ENCODE results near the gene FZR1.

The FZR1 gene

GRCh38 chr19:3475449-3475848, 30.7 kb upstream of the FZR1 start:
- no peak overlapping the region for H3K4me2 ChIP-seq (ENCODE audit: low read depth, low read length, poor library complexity, severe bottlenecking)
- no peak overlapping the region for H3K27ac ChIP-seq (ENCODE audit: low read depth, low read length)
- no peak for TF ChIP-seq EZH2phosphoT487 (conservative IDR thresholded peaks at IDR 0.05; ENCODE audit: low read length)
- no peak for TF ChIP-seq CTCF (IDR thresholded peaks at IDR 0.05; ENCODE audit: insufficient read depth, low read length, poor library complexity, severe bottlenecking)
- no peaks in the 10 kb centered on the region for H3K36me3 ChIP-seq (ENCODE audit: low read length)
- H3K9me3 ChIP-seq (ENCODE audit: insufficient read depth, low read length): no peaks in the 10 kb centered on the region
- no peak overlapping the region for H3K9ac ChIP-seq (ENCODE audit: low read length)
- 0 out of 2 replicates have a peak, but pooled peaks cover under 1% of the 10 kb centered on the region for H3F3A ChIP-seq (ENCODE audit: insufficient read depth)
- no peaks in the 10 kb centered on the region for H3K9me2 ChIP-seq (replicated peaks; ENCODE audit: insufficient read depth, low read length)
- no peak overlapping the region for H3K4me3 ChIP-seq (ENCODE audit: insufficient read depth, low read length, poor library complexity, severe bottlenecking)
- H3K79me2 ChIP-seq (ENCODE audit: insufficient read depth, low read length): no peaks in the 10 kb centered on the region
- H4K20me1 ChIP-seq (ENCODE audit: low read depth, low read length): no peaks in the 10 kb centered on the region
- H3K27me3 ChIP-seq (ENCODE audit: low read length): no peaks in the 10 kb centered on the region
- no peak overlapping the region for H2AFZ ChIP-seq (ENCODE audit: low read depth, low read length, severe bottlenecking)

GRCh38 chr19:3476830-3477229, 29.3 kb upstream of the FZR1 start:
- TF ChIP-seq EZH2phosphoT487 (conservative IDR thresholded peaks at IDR 0.05; ENCODE audit: low read length): no peak
- TF ChIP-seq CTCF (IDR thresholded peaks at IDR 0.05; ENCODE audit: insufficient read depth, low read length, poor library complexity, severe bottlenecking): no peak
- H3K9me2 ChIP-seq (replicated peaks; ENCODE audit: insufficient read depth, low read length): no peaks in the 10 kb centered on the region
- no peaks in the 10 kb centered on the region for H3K27me3 ChIP-seq (ENCODE audit: low read length)
- H2AFZ ChIP-seq (ENCODE audit: low read depth, low read length, severe bottlenecking): no peak overlapping the region
- peaks cover 12% of the 10 kb centered on the region for H3F3A ChIP-seq (ENCODE audit: insufficient read depth)
- no peak overlapping the region for H3K9ac ChIP-seq (ENCODE audit: low read length)
- no peak overlapping the region for H3K4me3 ChIP-seq (ENCODE audit: insufficient read depth, low read length, poor library complexity, severe bottlenecking)
- H3K4me2 ChIP-seq (ENCODE audit: low read depth, low read length, poor library complexity, severe bottlenecking): no peak overlapping the region
- H3K27ac ChIP-seq (ENCODE audit: low read depth, low read length): no peak overlapping the region
- H4K20me1 ChIP-seq (ENCODE audit: low read depth, low read length): no peaks in the 10 kb centered on the region
- no peaks in the 10 kb centered on the region for H3K36me3 ChIP-seq (ENCODE audit: low read length)
- no peaks in the 10 kb centered on the region for H3K79me2 ChIP-seq (ENCODE audit: insufficient read depth, low read length)
- no peaks in the 10 kb centered on the region for H3K9me3 ChIP-seq (ENCODE audit: insufficient read depth, low read length)

GRCh38 chr19:3477506-3477905, 28.6 kb upstream of the FZR1 start:
- Histone ChIP-seq H3K9ac (ENCODE audit: low read length) (no peak overlapping the region), H3K9me2 (replicated peaks; ENCODE audit: insufficient read depth, low read length) (no peaks in the 10 kb centered on the region), H3K36me3 (ENCODE audit: low read length) (no peaks in the 10 kb centered on the region), H3K27me3 (ENCODE audit: low read length) (no peaks in the 10 kb centered on the region), H3K4me3 (ENCODE audit: insufficient read depth, low read length, poor library complexity, severe bottlenecking) (no peak overlapping the region), H3K79me2 (ENCODE audit: insufficient read depth, low read length) (no peaks in the 10 kb centered on the region), H3K4me2 (ENCODE audit: low read depth, low read length, poor library complexity, severe bottlenecking) (no peak overlapping the region), H3F3A (ENCODE audit: insufficient read depth) (peaks cover 12% of the 10 kb centered on the region), H3K27ac (ENCODE audit: low read depth, low read length) (no peak overlapping the region), H2AFZ (ENCODE audit: low read depth, low read length, severe bottlenecking) (no peak overlapping the region), H3K9me3 (ENCODE audit: insufficient read depth, low read length) (no peaks in the 10 kb centered on the region), H4K20me1 (ENCODE audit: low read depth, low read length) (no peaks in the 10 kb centered on the region)
- no peak for TF ChIP-seq EZH2phosphoT487 (conservative IDR thresholded peaks at IDR 0.05; ENCODE audit: low read length)
- no peak for TF ChIP-seq CTCF (IDR thresholded peaks at IDR 0.05; ENCODE audit: insufficient read depth, low read length, poor library complexity, severe bottlenecking)
